PFSK-1 (cell line): ENCODE results near the gene CPD.

ENCODE experiments used
- FOXP2 ChIP-seq: optimal IDR thresholded peaks from 2 replicates; pipeline ENCODE3; 2011; ENCODE audit warnings: borderline replicate concordance, control low read depth, inconsistent platforms; ENCODE audit not compliant: insufficient read depth; ENCODE audit errors: extremely low read length, extremely low read depth
- POLR2AphosphoS5 ChIP-seq: IDR thresholded peaks from 2 replicates; pipeline ENCODE4 v1.6.1; 2012; ENCODE audit warnings: low read depth, mild to moderate bottlenecking, control low read depth, low read length, moderate library complexity
- SIN3A ChIP-seq: IDR thresholded peaks from 2 replicates; pipeline ENCODE4 v1.6.1; 2012; ENCODE audit warnings: mild to moderate bottlenecking, low read length, moderate library complexity, borderline replicate concordance; ENCODE audit not compliant: insufficient read depth
- TAF1 ChIP-seq: IDR thresholded peaks from 2 replicates; pipeline ENCODE4 v1.6.1; 2012; ENCODE audit warnings: low read length, control low read depth, borderline replicate concordance; ENCODE audit not compliant: insufficient read depth
- TF ChIP-seq, protein P1 (sequence below), 2 experiments: IDR thresholded peaks; 2 replicates each; pipeline versions ENCODE4 v1.6.1 to v1.8.0; 2011 to 2012; ENCODE audit warnings: low read depth in 2 of 2, low read length in 2 of 2, control low read depth in 1 of 2, inconsistent platforms in 1 of 2, mild to moderate bottlenecking in 1 of 2, moderate library complexity in 1 of 2; ENCODE audit not compliant: insufficient read depth in 1 of 2

Gene CPD

GRCh38 chr17:30476726-30477082, 98.0 kb downstream of the CPD start:
- TF ChIP-seq FOXP2: no peak
- no peak for TF ChIP-seq POLR2AphosphoS5
- TF ChIP-seq TAF1: no peak
- TF ChIP-seq SIN3A: no peak
- TF ChIP-seq, protein P1, sequence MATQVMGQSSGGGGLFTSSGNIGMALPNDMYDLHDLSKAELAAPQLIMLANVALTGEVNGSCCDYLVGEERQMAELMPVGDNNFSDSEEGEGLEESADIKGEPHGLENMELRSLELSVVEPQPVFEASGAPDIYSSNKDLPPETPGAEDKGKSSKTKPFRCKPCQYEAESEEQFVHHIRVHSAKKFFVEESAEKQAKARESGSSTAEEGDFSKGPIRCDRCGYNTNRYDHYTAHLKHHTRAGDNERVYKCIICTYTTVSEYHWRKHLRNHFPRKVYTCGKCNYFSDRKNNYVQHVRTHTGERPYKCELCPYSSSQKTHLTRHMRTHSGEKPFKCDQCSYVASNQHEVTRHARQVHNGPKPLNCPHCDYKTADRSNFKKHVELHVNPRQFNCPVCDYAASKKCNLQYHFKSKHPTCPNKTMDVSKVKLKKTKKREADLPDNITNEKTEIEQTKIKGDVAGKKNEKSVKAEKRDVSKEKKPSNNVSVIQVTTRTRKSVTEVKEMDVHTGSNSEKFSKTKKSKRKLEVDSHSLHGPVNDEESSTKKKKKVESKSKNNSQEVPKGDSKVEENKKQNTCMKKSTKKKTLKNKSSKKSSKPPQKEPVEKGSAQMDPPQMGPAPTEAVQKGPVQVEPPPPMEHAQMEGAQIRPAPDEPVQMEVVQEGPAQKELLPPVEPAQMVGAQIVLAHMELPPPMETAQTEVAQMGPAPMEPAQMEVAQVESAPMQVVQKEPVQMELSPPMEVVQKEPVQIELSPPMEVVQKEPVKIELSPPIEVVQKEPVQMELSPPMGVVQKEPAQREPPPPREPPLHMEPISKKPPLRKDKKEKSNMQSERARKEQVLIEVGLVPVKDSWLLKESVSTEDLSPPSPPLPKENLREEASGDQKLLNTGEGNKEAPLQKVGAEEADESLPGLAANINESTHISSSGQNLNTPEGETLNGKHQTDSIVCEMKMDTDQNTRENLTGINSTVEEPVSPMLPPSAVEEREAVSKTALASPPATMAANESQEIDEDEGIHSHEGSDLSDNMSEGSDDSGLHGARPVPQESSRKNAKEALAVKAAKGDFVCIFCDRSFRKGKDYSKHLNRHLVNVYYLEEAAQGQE (IDR thresholded peaks at IDR 0.05; ENCODE audit: insufficient read depth in 1 of 2, low read depth in 2 of 2, low read length in 2 of 2): no peak; a peak in 1 of 4 replicates

- TF ChIP-seq POLR2AphosphoS5: peak; percentile 98
- peak; percentile 99 for TF ChIP-seq TAF1
- TF ChIP-seq FOXP2: peak; percentile 84
- TF ChIP-seq, protein P1 (IDR thresholded peaks at IDR 0.05; ENCODE audit: insufficient read depth in 1 of 2, low read depth in 2 of 2, low read length in 2 of 2): peak; percentile 48 to 66; a peak in 1 of 4 replicates
- TF ChIP-seq SIN3A: 0 out of 2 replicates have a peak, but pooled peaks have one; percentile 44
These were observed 98.5 kb downstream of the CPD start, which contains the start of gene GOSR1 for GRCh38 chr17:30477083-30477773. Gene GOSR1 (plus strand): TSS chr17:30477408. CDS start chr17:30477434, 26 bp downstream.

GRCh38 chr17:30477774-30478115, 99.0 kb downstream of the CPD start:
- TF ChIP-seq FOXP2: no peak
- no peak for TF ChIP-seq POLR2AphosphoS5
- no peak for TF ChIP-seq TAF1
- TF ChIP-seq, protein P1 (IDR thresholded peaks at IDR 0.05; ENCODE audit: insufficient read depth in 1 of 2, low read depth in 2 of 2, low read length in 2 of 2): no peak
- TF ChIP-seq SIN3A: no peak

- TF ChIP-seq SIN3A: no peak
- TF ChIP-seq POLR2AphosphoS5: no peak
- TF ChIP-seq, protein P1 (IDR thresholded peaks at IDR 0.05; ENCODE audit: insufficient read depth in 1 of 2, low read depth in 2 of 2, low read length in 2 of 2): no peak
- no peak for TF ChIP-seq FOXP2
- TF ChIP-seq TAF1: no peak
These were observed 103.8 kb downstream of the CPD start for GRCh38 chr17:30482555-30482954.

GRCh38 chr17:30483159-30483558, 104.4 kb downstream of the CPD start:
- no peak for TF ChIP-seq TAF1
- no peak for TF ChIP-seq SIN3A
